CD4-positive, alpha-beta T cell (primary cell): Measurements from ENCODE around the gene STRBP. TPM values are rescaled to one million over a fixed set of nuclear protein-coding genes. Genes with fewer than 3 reads are reported as not detected.
"Not testable (repeated sequence)": the region's sequence is repeated elsewhere in the genome, so short reads cannot be mapped to it uniquely, and the experiment has no call there.

Experiments
- ATAC-seq: fragments of 200-7000 bp; cut with Tn5 transposase; one replicate; pipeline ENCODE4 v1.10.0; 2022; ENCODE audit warnings: mild to moderate bottlenecking; ENCODE audit not compliant: poor library complexity
- CTCF ChIA-PET: fragments of 350-600 bp; sonication (Branson Sonifier 250); formaldehyde crosslinking; loops from one replicate; lab custom pipeline; 2021; ENCODE audit warnings: antibody characterized with exemption, inconsistent platforms; lab: Charles Lee
- POLR2A ChIA-PET: fragments of 350-600 bp; sonication (Branson Sonifier 250); formaldehyde crosslinking; loops from one replicate; lab custom pipeline; 2021; ENCODE audit warnings: antibody characterized with exemption, inconsistent platforms; lab: Charles Lee
- DNase-seq, 14 experiments: peaks; one replicate each; pipeline ENCODE4 v3.0.0-alpha.2; 2013 to 2020; ENCODE audit warnings: mixed read lengths in 2 of 14
- H3K27ac ChIP-seq, 2 donors: one replicate each; pipeline versions ENCODE4 v1.5.1 to v1.7.0; 2013; ENCODE audit warnings: low read length in 2 of 2, low read depth in 1 of 2, mild to moderate bottlenecking in 1 of 2
- H3K27me3 ChIP-seq, 2 experiments: 1 replicate in 1 of 2; 2 replicates in 1 of 2; pipeline versions ENCODE4 v1.6.1 to v1.7.0; 2013; ENCODE audit warnings: low read length in 2 of 2, control low read depth in 1 of 2, mild to moderate bottlenecking in 1 of 2, moderate library complexity in 1 of 2; ENCODE audit not compliant: insufficient read depth in 2 of 2, control insufficient read depth in 1 of 2
- H3K36me3 ChIP-seq: one replicate; pipeline ENCODE4 v1.6.1; 2013; ENCODE audit warnings: low read length, control low read depth; ENCODE audit not compliant: insufficient read depth
- H3K4me1 ChIP-seq: one replicate; pipeline ENCODE4 v1.6.1; 2013; ENCODE audit warnings: low read length, control low read depth; ENCODE audit not compliant: insufficient read depth
- H3K4me3 ChIP-seq: one replicate; pipeline ENCODE4 v1.5.1; 2013; ENCODE audit warnings: mild to moderate bottlenecking, low read length, moderate library complexity
- H3K9me3 ChIP-seq, 2 experiments: 1 replicate in 1 of 2; 2 replicates in 1 of 2; pipeline versions ENCODE4 v1.6.1 to v1.7.0; 2013; ENCODE audit warnings: low read length in 2 of 2, mild to moderate bottlenecking in 2 of 2, control low read depth in 1 of 2, moderate library complexity in 1 of 2; ENCODE audit not compliant: control insufficient read depth in 1 of 2, insufficient read depth in 1 of 2
- H3K27ac Mint-ChIP-seq: one replicate; pipeline ENCODE4 v1.8.0; 2020; ENCODE audit warnings: mixed read lengths
- H3K27me3 Mint-ChIP-seq: one replicate; pipeline ENCODE4 v1.8.0; 2021; ENCODE audit warnings: mixed read lengths
- H3K36me3 Mint-ChIP-seq: one replicate; pipeline ENCODE4 v1.8.0; 2021; ENCODE audit warnings: low read depth, mixed read lengths
- H3K4me1 Mint-ChIP-seq: one replicate; pipeline ENCODE4 v1.8.0; 2021; ENCODE audit warnings: low read depth, mixed read lengths
- H3K4me3 Mint-ChIP-seq: one replicate; pipeline ENCODE4 v1.8.0; 2020; ENCODE audit warnings: mild to moderate bottlenecking, mixed read lengths
- H3K9me3 Mint-ChIP-seq: one replicate; pipeline ENCODE4 v1.8.0; 2020; ENCODE audit warnings: mixed read lengths
- intact Hi-C, 2 experiments: fragments of 100-400 bp; cut with DNase I in 1 of 2; cut with micrococcal nuclease in 1 of 2; formaldehyde crosslinking; loops; one replicate each; pipeline versions ENCODE4 v1.15.1 to v1.9.0; 2023 to 2025; cut with DNase I, micrococcal nuclease
- total RNA-seq, 174 experiments: library from RNA in 2 of 174; stranded (reverse) in 2 of 174; gene quantifications; one replicate each; pipeline ENCODE4 v1.2.3 and lab custom pipeline; 2021 to 2026
- TF ChIP-seq, protein P1 (sequence below): fragments of 200-600 bp; IDR thresholded peaks from one replicate; pipeline ENCODE4 v1.8.0; 2022; ENCODE audit warnings: antibody characterized with exemption, mild to moderate bottlenecking

Gene STRBP
- total RNA-seq, 2 experiments from 2014 or later: 10.9 to 12.0 TPM

DNA sequence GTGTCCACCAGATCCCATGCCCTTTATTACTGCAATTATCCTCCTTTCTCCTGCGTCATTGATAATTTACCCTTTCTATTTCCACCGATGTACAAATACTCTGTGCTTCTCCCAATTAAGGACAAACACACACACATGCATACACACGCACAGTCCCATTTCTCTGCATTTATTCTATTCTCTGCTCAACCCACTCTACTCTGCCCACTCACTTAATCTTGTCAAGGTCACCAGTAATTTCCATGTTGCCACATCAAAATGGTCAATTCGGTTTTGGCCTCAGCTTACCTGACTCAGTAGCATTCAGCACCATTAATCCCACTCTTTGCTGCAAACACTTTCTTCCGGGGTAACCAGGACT, 14.6 kb upstream of the STRBP start:
- H3K27ac Mint-ChIP-seq: no peak overlapping the region
- no peak overlapping the region for H3K4me3 Mint-ChIP-seq
- no peak overlapping the region for H3K4me3 ChIP-seq
- no peaks in the 10 kb centered on the region for H3K36me3 ChIP-seq
- no peaks in the 10 kb centered on the region for H3K27me3 ChIP-seq
- ATAC-seq: no peak
- ChIA-PET CTCF (no interaction called here), POLR2A (no interaction called here)
- no peaks in the 10 kb centered on the region for H3K9me3 Mint-ChIP-seq
- TF ChIP-seq, protein P1, sequence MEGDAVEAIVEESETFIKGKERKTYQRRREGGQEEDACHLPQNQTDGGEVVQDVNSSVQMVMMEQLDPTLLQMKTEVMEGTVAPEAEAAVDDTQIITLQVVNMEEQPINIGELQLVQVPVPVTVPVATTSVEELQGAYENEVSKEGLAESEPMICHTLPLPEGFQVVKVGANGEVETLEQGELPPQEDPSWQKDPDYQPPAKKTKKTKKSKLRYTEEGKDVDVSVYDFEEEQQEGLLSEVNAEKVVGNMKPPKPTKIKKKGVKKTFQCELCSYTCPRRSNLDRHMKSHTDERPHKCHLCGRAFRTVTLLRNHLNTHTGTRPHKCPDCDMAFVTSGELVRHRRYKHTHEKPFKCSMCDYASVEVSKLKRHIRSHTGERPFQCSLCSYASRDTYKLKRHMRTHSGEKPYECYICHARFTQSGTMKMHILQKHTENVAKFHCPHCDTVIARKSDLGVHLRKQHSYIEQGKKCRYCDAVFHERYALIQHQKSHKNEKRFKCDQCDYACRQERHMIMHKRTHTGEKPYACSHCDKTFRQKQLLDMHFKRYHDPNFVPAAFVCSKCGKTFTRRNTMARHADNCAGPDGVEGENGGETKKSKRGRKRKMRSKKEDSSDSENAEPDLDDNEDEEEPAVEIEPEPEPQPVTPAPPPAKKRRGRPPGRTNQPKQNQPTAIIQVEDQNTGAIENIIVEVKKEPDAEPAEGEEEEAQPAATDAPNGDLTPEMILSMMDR: no peak
- intact Hi-C loops: no loop called here
- no peaks in the 10 kb centered on the region for H3K27me3 Mint-ChIP-seq
- no peak for DNase-seq
- H3K4me1 ChIP-seq: no peaks in the 10 kb centered on the region
- no peaks in the 10 kb centered on the region for H3K36me3 Mint-ChIP-seq
- H3K4me1 Mint-ChIP-seq: no peaks in the 10 kb centered on the region
- no peak overlapping the region for H3K27ac ChIP-seq
- H3K9me3 ChIP-seq: no peaks in the 10 kb centered on the region

DNA sequence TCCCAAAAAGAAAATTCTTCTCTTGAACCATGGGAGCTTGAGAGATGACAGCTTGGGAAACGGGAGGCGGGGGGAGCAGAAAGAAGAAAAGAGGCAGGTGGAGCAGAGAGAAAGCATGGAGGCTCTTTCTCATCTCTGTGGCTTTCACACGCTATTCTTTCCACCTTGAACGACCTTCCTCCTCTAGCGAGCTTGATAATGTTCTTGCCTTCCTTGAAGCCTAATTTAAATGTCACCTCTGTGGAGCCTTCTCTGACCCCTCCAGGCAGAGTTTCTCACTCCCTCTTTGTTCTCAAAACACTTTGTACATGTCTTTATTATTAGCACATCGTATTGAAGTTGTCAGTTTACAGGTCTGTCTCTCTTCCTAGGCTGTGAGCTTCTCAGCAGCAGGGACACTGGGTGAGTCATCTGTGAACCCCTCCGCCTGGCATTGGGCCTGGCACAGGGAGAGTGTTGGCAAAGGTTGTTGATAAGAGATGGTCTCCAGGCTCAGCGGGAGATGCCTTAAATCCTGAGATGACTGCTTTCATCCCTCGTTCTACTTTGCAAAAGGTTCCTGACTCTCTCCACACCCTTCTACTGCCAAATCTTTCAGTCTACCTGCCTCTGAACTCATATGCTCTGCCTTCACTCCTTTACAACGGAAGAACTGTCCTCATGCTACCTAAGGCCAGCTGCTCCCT, 14.1 kb upstream of the STRBP start:
- no peak overlapping the region for H3K4me3 Mint-ChIP-seq
- TF ChIP-seq, protein P1: no peak
- no peaks in the 10 kb centered on the region for H3K36me3 Mint-ChIP-seq
- no peak overlapping the region for H3K4me3 ChIP-seq
- H3K4me1 Mint-ChIP-seq: no peaks in the 10 kb centered on the region
- ChIA-PET POLR2A (no interaction called here), CTCF (no interaction called here)
- intact Hi-C loops: no loop called here
- no peaks in the 10 kb centered on the region for H3K27me3 Mint-ChIP-seq
- H3K9me3 ChIP-seq: no peaks in the 10 kb centered on the region
- H3K9me3 Mint-ChIP-seq: no peaks in the 10 kb centered on the region
- H3K27ac ChIP-seq: no peak overlapping the region
- ATAC-seq: no peak
- no peaks in the 10 kb centered on the region for H3K27me3 ChIP-seq
- H3K36me3 ChIP-seq: no peaks in the 10 kb centered on the region
- DNase-seq: no peak
- no peaks in the 10 kb centered on the region for H3K4me1 ChIP-seq
- H3K27ac Mint-ChIP-seq: no peak overlapping the region

DNA sequence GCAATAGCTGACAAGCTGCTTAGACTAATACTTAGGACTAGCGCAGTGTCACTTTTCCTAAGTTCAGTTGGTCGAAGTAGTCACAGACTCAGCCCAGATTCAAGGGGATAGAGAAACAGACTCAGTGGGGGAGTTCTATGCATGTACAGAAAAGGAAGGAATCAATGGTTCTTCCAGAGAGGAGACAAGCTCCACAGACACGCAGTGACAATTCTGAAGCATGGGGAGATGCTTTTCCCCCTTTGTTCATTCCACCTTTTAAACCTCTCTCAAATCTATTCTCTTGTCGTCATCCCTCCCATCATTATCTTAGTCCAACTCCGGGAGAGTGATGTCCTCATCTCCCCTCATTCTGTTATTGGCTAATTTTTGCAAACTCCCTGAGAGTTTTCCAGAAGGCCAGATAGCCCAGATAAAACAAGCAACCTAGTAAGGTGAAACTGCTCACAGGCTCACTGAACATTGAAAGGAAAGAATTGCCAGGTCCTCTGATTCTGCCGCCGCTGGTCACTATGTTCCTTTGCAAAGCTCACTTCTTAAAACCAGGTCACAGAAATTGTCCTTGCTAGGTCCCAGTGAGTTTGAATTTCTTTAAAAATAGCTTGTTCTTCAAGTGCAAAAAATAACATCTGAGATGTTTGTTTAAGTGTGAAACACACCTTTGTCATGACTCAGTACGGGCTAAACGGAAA, 13.4 kb upstream of the STRBP start:
- ATAC-seq (no peak), DNase-seq (no peak)
- ChIA-PET CTCF (no interaction called here), POLR2A (no interaction called here)
- Histone ChIP-seq H3K36me3 (no peaks in the 10 kb centered on the region), H3K27me3 (no peaks in the 10 kb centered on the region), H3K9me3 (no peaks in the 10 kb centered on the region), H3K4me3 (no peak overlapping the region), H3K4me1 (no peaks in the 10 kb centered on the region), H3K27ac (no peak overlapping the region)
- TF ChIP-seq, protein P1: no peak
- intact Hi-C loops: no loop called here
- Mint-ChIP-seq H3K27me3 (no peaks in the 10 kb centered on the region), H3K9me3 (no peaks in the 10 kb centered on the region), H3K4me3 (no peak overlapping the region), H3K36me3 (no peaks in the 10 kb centered on the region), H3K27ac (no peak overlapping the region), H3K4me1 (no peaks in the 10 kb centered on the region)

DNA sequence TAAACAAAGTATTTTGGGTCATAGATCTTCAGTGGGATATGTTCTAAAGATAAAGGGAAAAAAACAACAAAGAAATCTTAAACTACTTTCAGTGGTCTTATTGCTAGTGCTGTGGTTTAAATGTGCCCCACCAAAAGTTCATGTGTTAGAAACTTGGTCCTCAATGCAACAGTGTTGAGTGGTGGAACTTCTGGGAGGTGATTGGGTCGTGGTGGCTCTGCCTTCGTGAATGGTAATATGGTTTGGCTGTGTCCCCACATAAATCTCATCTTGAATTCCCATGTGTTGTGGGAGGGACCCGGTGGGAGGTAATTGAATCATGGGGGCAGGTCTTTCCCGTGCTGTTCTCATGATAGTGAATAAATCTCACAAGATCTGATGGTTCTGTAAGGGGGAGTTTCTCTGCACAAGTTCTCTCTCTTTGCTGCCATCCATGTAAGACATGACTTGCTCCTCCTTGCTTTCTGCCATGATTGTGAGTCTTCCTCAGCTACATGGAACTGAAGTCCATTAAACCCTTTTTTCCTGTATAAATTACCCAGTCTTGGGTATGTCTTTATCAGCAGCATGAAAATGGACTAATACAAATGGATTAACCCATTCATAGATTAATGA, 10.6 kb upstream of the STRBP start:
- H3K9me3 Mint-ChIP-seq, ATAC-seq, CTCF ChIA-PET, H3K4me3 Mint-ChIP-seq, H3K27me3 ChIP-seq, H3K27ac Mint-ChIP-seq, H3K4me1 Mint-ChIP-seq, POLR2A ChIA-PET, DNase-seq, H3K9me3 ChIP-seq, H3K36me3 Mint-ChIP-seq, H3K4me3 ChIP-seq, H3K4me1 ChIP-seq, H3K27ac ChIP-seq, H3K27me3 Mint-ChIP-seq, H3K36me3 ChIP-seq, intact Hi-C loops: not testable (repeated sequence)
